GM21367 (cell line): Measurements from ENCODE around the gene GPC6.

Experiments
- ATAC-seq: cut with Tn5 transposase; IDR thresholded peaks from one replicate; pipeline ENCODE4 v1.9.1; 2021; ENCODE audit not compliant: unreplicated experiment

Gene GPC6

GRCh38 chr13:93810264-93810663, 583.7 kb downstream of the GPC6 start:
- ATAC-seq: no peak

GRCh38 chr13:93811071-93811737, 584.6 kb downstream of the GPC6 start:
- no peak for ATAC-seq

GRCh38 chr13:93811738-93812112, 585.1 kb downstream of the GPC6 start:
- ATAC-seq: no peak

GRCh38 chr13:93814658-93815057, 588.1 kb downstream of the GPC6 start:
- no peak for ATAC-seq

GRCh38 chr13:93818345-93818744, 591.7 kb downstream of the GPC6 start:
- no peak for ATAC-seq

- no peak for ATAC-seq
Observed at GRCh38 chr13:93819331-93819890, 592.8 kb downstream of the GPC6 start.

- ATAC-seq: no peak
Observed at GRCh38 chr13:93824286-93824685, 597.7 kb downstream of the GPC6 start.

- ATAC-seq: no peak
Observed at GRCh38 chr13:93834051-93834450, 607.4 kb downstream of the GPC6 start.

- ATAC-seq: no peak
Observed at GRCh38 chr13:93843082-93843481, 616.5 kb downstream of the GPC6 start.

- ATAC-seq: no peak
Observed at GRCh38 chr13:93847162-93847561, 620.6 kb downstream of the GPC6 start.

- ATAC-seq: no peak
Observed at GRCh38 chr13:93848247-93848646, 621.6 kb downstream of the GPC6 start.

- ATAC-seq: no peak
Observed at GRCh38 chr13:93851236-93851635, 624.6 kb downstream of the GPC6 start.

GRCh38 chr13:93853912-93854311, 627.3 kb downstream of the GPC6 start:
- ATAC-seq: no peak

- ATAC-seq: no peak
Observed at GRCh38 chr13:93857126-93857525, 630.5 kb downstream of the GPC6 start.

- ATAC-seq: no peak
Observed at GRCh38 chr13:93859716-93860115, 633.1 kb downstream of the GPC6 start.

- no peak for ATAC-seq
Observed at GRCh38 chr13:93861818-93862217, 635.2 kb downstream of the GPC6 start.

- no peak for ATAC-seq
Observed at GRCh38 chr13:93862259-93862658, 635.7 kb downstream of the GPC6 start.

- no peak for ATAC-seq
Observed at GRCh38 chr13:93865235-93865634, 638.6 kb downstream of the GPC6 start.

GRCh38 chr13:93867481-93867880, 640.9 kb downstream of the GPC6 start:
- no peak for ATAC-seq

- ATAC-seq: no peak
Observed at GRCh38 chr13:93872376-93872775, 645.8 kb downstream of the GPC6 start.

- no peak for ATAC-seq
Observed at GRCh38 chr13:93872786-93873347, 646.3 kb downstream of the GPC6 start.

GRCh38 chr13:93875547-93875946, 648.9 kb downstream of the GPC6 start:
- no peak for ATAC-seq

- ATAC-seq: no peak
Observed at GRCh38 chr13:93876236-93876635, 649.6 kb downstream of the GPC6 start.
